IMR-90 (cell line): ENCODE results near the gene POMGNT2. TPM values are rescaled to one million over a fixed set of nuclear protein-coding genes. Genes with fewer than 3 reads are reported as not detected.

Experiments
- ATAC-seq: fragments of 200-7000 bp; cut with Tn5 transposase; 2 replicates; pipeline ENCODE4 v1.9.1; 2020; ENCODE audit warnings: low read depth, mild to moderate bottlenecking, moderate library complexity
- BruUV-seq: library from RNA; stranded (reverse); fragments of 400-500 nt; replicated peaks from 2 replicates; lab custom pipeline; 2021; lab: Mats Ljungman, UMichigan
- CTCF ChIA-PET: fragments of 300-600 bp; formaldehyde crosslinking; extraction: SDS; loops from one replicate; lab custom pipeline; 2021; ENCODE audit warnings: antibody characterized with exemption; lab: Yijun Ruan, JAX
- POLR2A ChIA-PET: fragments of 300-600 bp; sonication (Branson Sonifier 250); formaldehyde crosslinking; loops from one replicate; lab custom pipeline; 2022; ENCODE audit warnings: antibody characterized with exemption; ENCODE audit not compliant: unreplicated experiment; lab: Charles Lee
- DNase-seq: peaks from one replicate; pipeline ENCODE4 v3.0.0; 2013
- H2AFZ ChIP-seq: replicated peaks from 2 replicates; pipeline ENCODE3; 2013; ENCODE audit warnings: low read length, mild to moderate bottlenecking; ENCODE audit not compliant: poor library complexity
- H2AK5ac ChIP-seq: 2 replicates; pipeline ENCODE4 v1.6.1; 2013; ENCODE audit warnings: low read depth, low read length, inconsistent platforms
- H2AK9ac ChIP-seq: replicated peaks from 2 replicates; pipeline ENCODE3; 2013; ENCODE audit warnings: mild to moderate bottlenecking, low read depth, low read length, moderate library complexity; ENCODE audit not compliant: poor library complexity
- H2BK120ac ChIP-seq: 2 replicates; pipeline ENCODE4 v1.6.1; 2013; ENCODE audit warnings: low read depth, low read length, inconsistent platforms
- H2BK15ac ChIP-seq: 3 replicates; pipeline ENCODE4 v1.6.1; 2013; ENCODE audit warnings: low read depth, low read length, inconsistent platforms
- H2BK20ac ChIP-seq: 2 replicates; pipeline ENCODE4 v1.6.1; 2013; ENCODE audit warnings: low read depth, mild to moderate bottlenecking, inconsistent platforms, low read length, moderate library complexity
- H2BK5ac ChIP-seq: 2 replicates; pipeline ENCODE4 v1.6.1; 2013; ENCODE audit warnings: mild to moderate bottlenecking, low read depth, low read length, inconsistent platforms; ENCODE audit not compliant: poor library complexity, severe bottlenecking
- H3K14ac ChIP-seq: replicated peaks from 2 replicates; pipeline ENCODE4 v1.6.1; 2013; ENCODE audit warnings: low read depth, low read length, inconsistent platforms
- H3K18ac ChIP-seq: 2 replicates; pipeline ENCODE4 v1.6.1; 2013; ENCODE audit warnings: low read depth, low read length, control low read depth
- H3K23ac ChIP-seq: 2 replicates; pipeline ENCODE4 v1.6.1; 2013; ENCODE audit warnings: low read depth, low read length, inconsistent platforms
- H3K27ac ChIP-seq: 2 replicates; pipeline ENCODE4 v1.5.1; 2013; ENCODE audit warnings: mild to moderate bottlenecking, control low read depth, low read length; ENCODE audit not compliant: insufficient read depth
- H3K27me3 ChIP-seq: 2 replicates; pipeline ENCODE4 v1.6.1; 2013; ENCODE audit warnings: low read length; ENCODE audit not compliant: control insufficient read depth, insufficient read depth
- H3K36me3 ChIP-seq: 2 replicates; pipeline ENCODE4 v1.6.1; 2013; ENCODE audit warnings: low read length, mixed read lengths; ENCODE audit not compliant: control insufficient read depth, insufficient read depth
- H3K4ac ChIP-seq: 2 replicates; pipeline ENCODE4 v1.6.1; 2013; ENCODE audit warnings: low read depth, low read length, inconsistent platforms
- H3K4me1 ChIP-seq: 2 replicates; pipeline ENCODE4 v1.6.1; 2013; ENCODE audit warnings: low read length, mixed read lengths; ENCODE audit not compliant: control insufficient read depth, insufficient read depth
- H3K4me2 ChIP-seq: 2 replicates; pipeline ENCODE4 v1.6.1; 2013; ENCODE audit warnings: low read depth, mild to moderate bottlenecking, control low read depth, low read length, moderate library complexity
- H3K4me3 ChIP-seq: 2 replicates; pipeline ENCODE4 v1.5.1; 2013; ENCODE audit warnings: low read depth, mild to moderate bottlenecking, control low read depth, low read length, moderate library complexity; ENCODE audit not compliant: insufficient read depth
- H3K56ac ChIP-seq: 2 replicates; pipeline ENCODE4 v1.6.1; 2013; ENCODE audit warnings: low read length, inconsistent platforms; ENCODE audit not compliant: insufficient read depth; ENCODE audit errors: extremely low read depth
- H3K79me1 ChIP-seq, 2 experiments: 2 replicates each; pipeline ENCODE4 v1.6.1; 2013; ENCODE audit warnings: low read length in 2 of 2, inconsistent platforms in 1 of 2, low read depth in 1 of 2
- H3K9ac ChIP-seq: 2 replicates; pipeline ENCODE4 v1.6.1; 2013; ENCODE audit warnings: low read depth, low read length, control low read depth
- H3K9me1 ChIP-seq: 2 replicates; pipeline ENCODE4 v1.6.1; 2013; ENCODE audit warnings: low read length, inconsistent platforms; ENCODE audit not compliant: insufficient read depth
- H3K9me3 ChIP-seq: 2 replicates; pipeline ENCODE4 v1.6.1; 2013; ENCODE audit warnings: low read length; ENCODE audit not compliant: control insufficient read depth, insufficient read depth
- H4K20me1 ChIP-seq: 2 replicates; pipeline ENCODE4 v1.6.1; 2013; ENCODE audit warnings: low read length, inconsistent platforms; ENCODE audit not compliant: insufficient read depth
- H4K5ac ChIP-seq: 2 replicates; pipeline ENCODE4 v1.6.1; 2013; ENCODE audit warnings: mild to moderate bottlenecking, low read depth, low read length, control low read depth
- H4K8ac ChIP-seq, 2 experiments: 2 replicates each; pipeline ENCODE4 v1.6.1; 2013; ENCODE audit warnings: low read depth in 2 of 2, low read length in 2 of 2, control low read depth in 1 of 2, inconsistent platforms in 1 of 2
- H4K91ac ChIP-seq: 2 replicates; pipeline ENCODE4 v1.6.1; 2013; ENCODE audit warnings: low read depth, low read length, inconsistent platforms; ENCODE audit not compliant: insufficient read depth
- ELK1 ChIP-seq: fragments of 150-350 bp; IDR thresholded peaks from 2 replicates; pipeline ENCODE4 v1.6.1; 2016; ENCODE audit warnings: low read depth, mild to moderate bottlenecking, low read length, moderate library complexity, borderline replicate concordance
- FOS ChIP-seq: fragments of 150-350 bp; IDR thresholded peaks from 2 replicates; pipeline ENCODE4 v1.6.1; 2016; ENCODE audit warnings: low read depth, low read length
- whole genome bisulfite sequencing, 2 experiments: methylation state at CpG; one replicate each; pipeline versions ENCODE4 v1.1.5 to v1.1.7; 2013; ENCODE audit warnings: missing lambda C conversion rate in 2 of 2; ENCODE audit not compliant: insufficient read length in 1 of 2; ENCODE audit errors: extremely low coverage in 2 of 2; 5-methylcytosine and 5-hydroxymethylcytosine counted together
- dilution Hi-C: fragments of 300-500 bp; cut with HindIII; formaldehyde crosslinking; loops from one replicate; pipeline ENCODE4 v1.14.3; 2018; ENCODE audit warnings: low sequenced_read_pairs; ENCODE audit not compliant: unreplicated experiment
- in situ Hi-C: fragments of 300-500 bp; cut with MboI; formaldehyde crosslinking; loops from 3 replicates; pipeline ENCODE4 v1.14.3; 2019; ENCODE audit warnings: low sequenced_read_pairs, inconsistent platforms, mixed read lengths
- intact Hi-C: fragments of 100-400 bp; cut with micrococcal nuclease; formaldehyde crosslinking; loops from 2 replicates; pipeline ENCODE4 v1.10.0; 2022
- polyA plus RNA-seq, 3 experiments: library from polyadenylated mRNA; depleted of rRNA; stranded (reverse); fragments of >200 nt; gene quantifications; 2 replicates each; pipeline ENCODE4 v1.2.3, GENCODE V29; 2012; ENCODE audit warnings: low replicate concordance in 1 of 3
- total RNA-seq: library from RNA; depleted of rRNA; stranded (reverse); fragments of >200 nt; gene quantifications from 2 replicates; pipeline ENCODE4 v1.2.3, GENCODE V29; 2012

The POMGNT2 gene
- total and polyA plus RNA-seq, 2 of the 4 experiments (the other 2 are of a cell fraction) = 7.5 to 16.2 TPM

- Histone ChIP-seq H2AK5ac (no peak overlapping the region), H4K8ac (no peak overlapping the region), H4K5ac (no peak overlapping the region), H3K56ac (no peak overlapping the region), H3K4me1 (no peaks in the 10 kb centered on the region), H3K36me3 (no peaks in the 10 kb centered on the region), H3K4me2 (no peak overlapping the region), H2AK9ac (no peak overlapping the region), H3K27me3 (peaks cover 6% of the 10 kb centered on the region), H2AFZ (no peak overlapping the region), H3K23ac (no peak overlapping the region), H3K9me1 (no peaks in the 10 kb centered on the region), H3K4me3 (no peak overlapping the region), H2BK15ac (no peak overlapping the region), H3K4ac (no peak overlapping the region), H3K27ac (no peak overlapping the region), H3K18ac (no peak overlapping the region), H4K91ac (no peak overlapping the region), H3K14ac (no peak overlapping the region), H4K20me1 (no peaks in the 10 kb centered on the region), H3K79me1 (no peaks in the 10 kb centered on the region), H2BK20ac (no peak overlapping the region), H3K9ac (no peak overlapping the region), H2BK120ac (no peak overlapping the region), H3K9me3 (no peaks in the 10 kb centered on the region), H2BK5ac (no peak overlapping the region)
- WGBS, 2 experiments = 0% methylated on average over 1 of the region's 4 CpGs; no CpG with 5 or more reads in 1 of the 2 experiments
- BruUV-seq = no TSS peak
- dilution Hi-C loops = no loop called here
- POLR2A ChIA-PET = no interaction called here
- ATAC-seq (no peak), DNase-seq (no peak)
- CTCF ChIA-PET = interaction anchor here (1.4 kb wide), 1 partner anchor 73 kb away, joined by 3 read pairs; no protein-coding TSS in a partner anchor
- in situ Hi-C loops = no loop called here
- intact Hi-C loops = no loop called here
- TF ChIP-seq ELK1 (no peak), FOS (no peak)
Observed at GRCh38 chr3:43034200-43034599, 71.7 kb downstream of the POMGNT2 start.
